GM21717 (cell line): ENCODE results near the gene PRKCE.

Source experiments
- ATAC-seq: cut with Tn5 transposase; IDR thresholded peaks from one replicate; pipeline ENCODE4 v1.9.1; 2021; ENCODE audit warnings: mild to moderate bottlenecking, moderate library complexity; ENCODE audit not compliant: unreplicated experiment

PRKCE gene

GRCh38 chr2:45748239-45748638, 96.8 kb downstream of the PRKCE start:
- ATAC-seq: no peak

GRCh38 chr2:45750001-45750400, 98.5 kb downstream of the PRKCE start:
- no peak for ATAC-seq

GRCh38 chr2:45750484-45750883, 99.0 kb downstream of the PRKCE start:
- ATAC-seq: no peak

DNA sequence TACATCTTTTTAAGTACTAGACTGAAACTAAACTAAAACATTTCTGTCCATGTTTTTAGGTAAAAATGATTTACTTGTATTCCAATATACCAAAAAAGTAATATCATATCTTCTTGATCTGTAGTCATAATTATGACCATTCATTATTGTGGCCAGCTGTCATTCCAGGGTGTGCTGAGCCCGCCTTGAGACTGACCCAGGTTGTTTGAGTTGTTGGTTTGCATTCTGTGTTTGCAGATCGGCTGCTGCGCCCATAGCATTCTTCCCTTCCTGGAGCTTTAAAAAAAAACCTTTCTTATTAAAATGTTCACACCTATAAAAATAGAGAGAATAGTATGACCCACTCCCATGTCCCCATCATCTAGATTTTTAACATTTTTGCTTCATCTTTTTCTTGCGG, 101.9 kb downstream of the PRKCE start:
- no peak for ATAC-seq

GRCh38 chr2:45754131-45755010, 102.9 kb downstream of the PRKCE start:
- ATAC-seq: no peak

DNA sequence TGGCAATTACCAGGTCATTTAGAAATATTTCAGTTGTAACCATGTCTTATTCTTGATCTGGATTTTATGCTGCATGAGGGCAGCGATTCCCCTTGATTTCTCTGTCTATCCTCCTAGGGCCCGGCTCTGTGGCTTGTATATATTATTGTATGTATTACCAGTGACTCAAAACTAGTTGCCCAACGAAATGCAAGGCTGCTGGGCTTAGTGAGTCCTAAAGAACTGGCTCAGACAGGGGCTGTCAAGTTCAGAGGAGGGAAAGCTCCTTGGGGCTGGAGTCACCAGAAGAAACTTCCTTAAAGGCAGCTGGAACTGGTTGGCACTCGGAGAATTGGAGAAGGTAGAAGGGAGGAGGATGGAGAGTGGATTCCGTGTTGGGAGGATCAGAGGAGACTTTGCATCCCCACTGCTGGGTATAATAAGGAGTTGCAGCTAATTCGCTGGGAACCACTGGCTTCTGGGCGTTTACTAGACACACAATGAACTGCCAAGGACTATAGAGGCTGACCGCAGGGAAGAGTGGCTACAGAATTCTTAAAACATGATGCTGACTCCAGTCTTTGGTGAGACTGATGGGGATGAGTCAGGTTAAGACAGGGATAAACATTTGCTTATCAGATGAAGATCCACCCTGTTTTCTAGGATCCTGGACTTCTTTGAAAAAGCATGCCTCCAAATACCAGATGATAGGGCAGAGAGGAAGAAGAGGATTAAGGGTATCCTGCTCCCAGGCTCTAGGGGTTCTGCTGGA, 104.3 kb downstream of the PRKCE start:
- ATAC-seq: no peak

DNA sequence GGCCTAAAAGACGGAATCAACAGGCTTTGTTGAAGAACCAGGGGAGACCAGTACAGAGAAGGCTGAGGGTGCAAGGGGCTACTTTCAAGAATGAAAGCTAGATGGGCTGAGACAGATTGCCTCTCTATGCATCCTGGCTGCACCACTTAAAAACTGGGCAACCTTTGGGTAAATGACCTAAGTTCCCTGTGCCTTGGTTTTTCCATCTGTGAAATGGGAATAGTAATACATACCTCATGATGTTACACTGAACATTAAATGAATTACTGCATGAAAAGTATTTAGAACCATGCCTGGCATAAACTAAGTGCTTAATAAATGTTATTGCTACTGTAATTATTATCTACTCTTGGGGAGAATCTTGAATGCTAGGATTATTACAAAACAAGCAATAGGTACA, 106.5 kb downstream of the PRKCE start:
- no peak for ATAC-seq

- ATAC-seq: no peak
Measured at GRCh38 chr2:45759310-45759851, 107.9 kb downstream of the PRKCE start.

DNA sequence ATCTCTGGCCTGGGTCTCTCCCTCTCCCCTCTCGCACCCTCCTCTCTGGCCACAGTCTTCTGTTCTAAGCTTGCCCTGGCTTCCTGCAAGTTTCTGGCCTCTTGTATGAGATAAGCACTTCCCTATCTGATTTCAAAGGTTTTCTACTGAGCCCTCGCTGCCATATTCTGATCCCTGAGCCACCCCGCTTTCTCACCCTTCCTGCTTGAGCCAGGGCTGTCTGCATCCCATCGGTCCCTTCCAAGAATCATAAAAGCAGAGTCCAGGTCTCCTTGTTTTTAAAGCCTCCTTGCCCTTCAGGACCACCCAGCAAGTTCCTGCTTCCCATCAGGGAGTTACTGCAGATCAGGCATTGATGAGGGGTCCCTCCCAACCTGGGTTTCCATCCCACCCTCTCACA, 110.2 kb downstream of the PRKCE start:
- no peak for ATAC-seq

- ATAC-seq: no peak
Measured at GRCh38 chr2:45763255-45763654, 111.8 kb downstream of the PRKCE start.

- no peak for ATAC-seq
Measured at GRCh38 chr2:45763797-45764196, 112.3 kb downstream of the PRKCE start.

DNA sequence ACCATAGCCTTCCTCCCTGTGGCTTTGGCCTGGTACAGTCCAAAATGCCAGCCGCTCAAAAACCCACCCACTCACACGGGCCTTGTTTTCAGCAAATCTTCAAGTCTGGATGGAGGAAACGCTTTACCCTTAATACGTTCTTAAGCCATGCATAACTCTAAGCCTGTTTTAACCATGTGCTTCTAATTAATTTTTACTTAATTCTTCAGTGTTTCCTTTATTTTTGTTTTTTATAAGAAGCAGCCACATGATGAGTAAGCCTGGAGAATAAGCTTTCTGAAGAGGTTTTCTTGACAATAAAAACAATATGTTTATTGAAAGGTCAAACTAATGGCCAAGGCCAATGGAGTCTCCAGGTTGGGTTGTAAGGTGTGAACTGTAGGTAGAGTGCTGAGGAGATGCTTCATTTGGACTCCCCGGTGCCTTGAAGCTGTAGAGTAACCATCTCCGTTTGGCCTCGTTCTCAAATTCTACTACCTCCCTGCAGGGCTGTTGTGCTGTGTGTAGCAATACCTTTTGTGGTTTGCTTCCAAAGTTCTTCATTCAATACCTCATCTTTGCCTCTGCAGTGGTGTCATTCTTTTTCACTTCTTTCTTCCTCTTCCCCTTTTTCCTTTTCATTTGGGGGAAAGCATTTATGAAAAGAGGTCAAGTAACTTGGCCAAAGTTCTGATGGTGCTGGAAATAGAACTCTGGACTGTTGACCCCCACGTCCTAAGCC, 113.7 kb downstream of the PRKCE start:
- no peak for ATAC-seq

- ATAC-seq: no peak
Measured at GRCh38 chr2:45765728-45766254, 114.3 kb downstream of the PRKCE start.

GRCh38 chr2:45768208-45768607, 116.7 kb downstream of the PRKCE start:
- no peak for ATAC-seq

DNA sequence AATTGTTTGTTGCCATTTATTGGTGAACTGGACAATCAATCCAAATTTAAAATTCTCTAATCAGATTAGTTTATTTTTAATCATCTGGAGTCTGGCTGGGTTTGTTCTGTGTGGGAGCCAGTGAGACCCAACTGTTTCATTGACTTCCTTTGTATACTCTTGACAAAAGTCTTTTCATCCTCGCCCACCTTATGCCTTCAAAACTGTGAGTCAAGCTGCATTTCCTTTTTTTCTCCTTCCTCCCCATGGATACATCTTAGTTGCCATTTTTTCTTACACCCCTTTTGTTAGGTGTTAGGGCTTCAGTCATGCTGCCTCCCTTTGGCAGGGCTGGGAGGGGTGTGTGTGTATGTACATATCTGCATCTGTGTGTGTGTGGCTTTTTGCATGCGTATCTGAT, 117.6 kb downstream of the PRKCE start:
- ATAC-seq: no peak

GRCh38 chr2:45769854-45770576, 118.5 kb downstream of the PRKCE start:
- no peak for ATAC-seq

GRCh38 chr2:45770811-45771210, 119.3 kb downstream of the PRKCE start:
- ATAC-seq: no peak

DNA sequence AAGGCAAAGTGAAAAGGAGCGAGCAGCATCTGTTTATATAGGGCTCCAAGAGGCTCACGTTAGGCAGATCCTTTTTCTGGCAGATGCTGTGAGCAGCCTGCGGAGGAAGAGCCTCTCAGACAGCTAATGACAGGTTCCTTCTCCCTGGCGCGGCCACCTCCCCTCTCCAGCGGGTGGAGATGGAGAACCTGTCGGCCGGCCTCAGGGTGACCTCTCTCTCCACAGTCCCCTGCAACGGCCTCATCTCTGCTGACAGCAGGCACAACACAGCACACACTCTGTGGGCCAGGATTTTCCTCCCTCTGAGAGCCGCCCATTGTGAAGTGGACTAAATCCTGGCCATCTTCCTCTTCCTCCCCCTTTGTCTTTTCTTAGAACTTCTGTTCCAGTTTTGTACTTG, 119.8 kb downstream of the PRKCE start:
- ATAC-seq: no peak

GRCh38 chr2:45772038-45772437, 120.6 kb downstream of the PRKCE start:
- no peak for ATAC-seq

GRCh38 chr2:45773909-45774308, 122.4 kb downstream of the PRKCE start:
- ATAC-seq: no peak
